HepG2 (cell line): ENCODE data around the gene CARD16. TPM values are rescaled to one million over a fixed set of nuclear protein-coding genes. Genes with fewer than 3 reads are reported as not detected.

Experiments used
- BORCS8-MEF2B ChIP-seq: sonication (generic); formaldehyde crosslinking; IDR thresholded peaks from 2 replicates; pipeline ENCODE4 v1.8.0; 2022; ENCODE audit warnings: mild to moderate bottlenecking, missing genetic modification reagents
- CREB1 ChIP-seq, 2 experiments: fragments of 450-650 bp in 1 of 2; IDR thresholded peaks; 2 replicates each; pipeline ENCODE4 v1.6.1; 2016 to 2017; ENCODE audit warnings: control low read depth in 1 of 2, mild to moderate bottlenecking in 1 of 2, missing compliant biosample characterization in 1 of 2, missing genetic modification characterization in 1 of 2
- GPN1 ChIP-seq: sonication (generic); formaldehyde crosslinking; IDR thresholded peaks from 2 replicates; pipeline ENCODE4 v1.5.1; 2020; ENCODE audit warnings: missing genetic modification reagents, borderline replicate concordance
- NFAT5 ChIP-seq: sonication (generic); formaldehyde crosslinking; IDR thresholded peaks from 2 replicates; pipeline ENCODE4 v1.4.0; 2020; ENCODE audit warnings: missing genetic modification reagents
- PAF1 ChIP-seq: IDR thresholded peaks from 2 replicates; pipeline ENCODE4 v1.6.1; 2016; ENCODE audit warnings: missing genetic modification reagents, missing compliant biosample characterization
- SIN3A ChIP-seq: IDR thresholded peaks from 2 replicates; pipeline ENCODE4 v1.6.1; 2011; ENCODE audit warnings: low read depth, mild to moderate bottlenecking, control low read depth, low read length, borderline replicate concordance
- SMAD9 ChIP-seq: sonication (generic); formaldehyde crosslinking; IDR thresholded peaks from 2 replicates; pipeline ENCODE4 v1.5.1; 2020; ENCODE audit warnings: mild to moderate bottlenecking, missing genetic modification reagents
- SNAPC5 ChIP-seq: sonication (generic); formaldehyde crosslinking; IDR thresholded peaks from 2 replicates; pipeline ENCODE4 v1.8.1; 2023; ENCODE audit warnings: mild to moderate bottlenecking, missing genetic modification reagents, borderline replicate concordance
- TARDBP ChIP-seq: sonication (generic); formaldehyde crosslinking; IDR thresholded peaks from 2 replicates; pipeline ENCODE4 v1.8.0; 2022; ENCODE audit warnings: mild to moderate bottlenecking, missing genetic modification reagents
- YEATS4 ChIP-seq: sonication (generic); formaldehyde crosslinking; IDR thresholded peaks from 2 replicates; pipeline ENCODE4 v1.4.0; 2020; ENCODE audit warnings: missing genetic modification reagents, borderline replicate concordance
- ZFP91 ChIP-seq: sonication (generic); formaldehyde crosslinking; IDR thresholded peaks from 2 replicates; pipeline ENCODE4 v1.9.0; 2022; ENCODE audit warnings: missing genetic modification reagents, mild to moderate bottlenecking, borderline replicate concordance
- ZNF225 ChIP-seq: sonication (generic); formaldehyde crosslinking; IDR thresholded peaks from 2 replicates; pipeline ENCODE4 v1.4.0; 2020; ENCODE audit warnings: mild to moderate bottlenecking, missing genetic modification reagents
- ZNF496 ChIP-seq: sonication (generic); formaldehyde crosslinking; IDR thresholded peaks from 2 replicates; pipeline ENCODE4 v1.8.1; 2023; ENCODE audit warnings: mild to moderate bottlenecking, moderate library complexity, missing genetic modification reagents; ENCODE audit not compliant: insufficient replicate concordance
- ZNF547 ChIP-seq: sonication (generic); formaldehyde crosslinking; IDR thresholded peaks from 2 replicates; pipeline ENCODE4 v1.5.1; 2020; ENCODE audit warnings: mild to moderate bottlenecking, missing genetic modification reagents
- ZNF607 ChIP-seq: sonication (generic); formaldehyde crosslinking; IDR thresholded peaks from 2 replicates; pipeline ENCODE4 v1.5.1; 2020; ENCODE audit warnings: missing genetic modification reagents, mild to moderate bottlenecking, borderline replicate concordance
- ZNF646 ChIP-seq: sonication (generic); formaldehyde crosslinking; IDR thresholded peaks from 2 replicates; pipeline ENCODE4 v1.9.0; 2021; ENCODE audit warnings: mild to moderate bottlenecking, missing genetic modification reagents
- polyA plus RNA-seq, 8 experiments: library from polyadenylated mRNA; depleted of rRNA in 3 of 8; stranded (reverse) in 7 of 8; unstranded in 1 of 8; fragments of >200 nt; fragmentation: Illumina TruSeq in 4 of 8; extraction: Trizol in 4 of 8; gene quantifications; 2 replicates each; pipeline versions ENCODE4 v1.2.1 to v1.2.3, GENCODE V29; 2011 to 2016; ENCODE audit warnings: low read depth in 4 of 8, missing spikeins in 1 of 8, mixed read lengths in 1 of 8; ENCODE audit not compliant: insufficient read depth in 1 of 8
- total RNA-seq, 5 experiments: library from RNA; depleted of rRNA; stranded (reverse); fragments of >200 nt; fragmentation: Illumina TruSeq; extraction: Trizol; gene quantifications; 2 replicates each; pipeline ENCODE4 v1.2.3, GENCODE V29; 2016; ENCODE audit warnings: low read depth in 1 of 5

The CARD16 gene
- total and polyA plus RNA-seq, 2 of the 13 experiments (the other 11 are each of a cell fraction or from before 2014, with no cell fraction given), result 0.34 TPM; not detected in 1

- TF ChIP-seq ZNF646 (CRISPR knock-in tag), result no peak
- no peak for TF ChIP-seq GPN1 (CRISPR knock-in tag)
- no peak for TF ChIP-seq BORCS8-MEF2B
- 0 out of 2 replicates have a peak, but pooled peaks have one; percentile 28 for TF ChIP-seq TARDBP (CRISPR knock-in tag)
- TF ChIP-seq ZFP91, result no peak
- no peak for TF ChIP-seq SMAD9 (CRISPR knock-in tag)
- TF ChIP-seq PAF1 (CRISPR knock-in tag), result no peak
- TF ChIP-seq ZNF225 (CRISPR knock-in tag), result no peak
- no peak for TF ChIP-seq ZNF547 (CRISPR knock-in tag)
- TF ChIP-seq CREB1 (IDR thresholded peaks at IDR 0.05), result no peak
- TF ChIP-seq CREB1 (CRISPR knock-in tag; IDR thresholded peaks at IDR 0.05), result no peak
- TF ChIP-seq YEATS4, result no peak
- TF ChIP-seq SIN3A, result no peak
- no peak for TF ChIP-seq ZNF607 (CRISPR knock-in tag)
- TF ChIP-seq ZNF496 (CRISPR knock-in tag), result no peak
- no peak for TF ChIP-seq SNAPC5 (CRISPR knock-in tag)
- no peak for TF ChIP-seq NFAT5 (CRISPR knock-in tag)
These were observed 6.4 kb upstream of the CARD16 start (continued) for GRCh38 chr11:105051559-105051958.
